GM20000 (cell line): Measurements from ENCODE around the gene TXNDC5.
A peak's percentile ranks its signal among the peaks of the same experiment; 100 is the strongest.
"Not testable (repeated sequence)": the region's sequence is repeated elsewhere in the genome, so short reads cannot be mapped to it uniquely, and the experiment has no call there.

Experiments
- DNase-seq: peaks from one replicate; pipeline ENCODE4 v3.0.0; 2012; ENCODE audit warnings: low spot score
- CTCF ChIP-seq: IDR thresholded peaks from 2 replicates; pipeline ENCODE4 v1.5.1; 2012; ENCODE audit warnings: mild to moderate bottlenecking, control low read depth; ENCODE audit errors: extremely low read depth, missing control alignments

Gene TXNDC5

DNA sequence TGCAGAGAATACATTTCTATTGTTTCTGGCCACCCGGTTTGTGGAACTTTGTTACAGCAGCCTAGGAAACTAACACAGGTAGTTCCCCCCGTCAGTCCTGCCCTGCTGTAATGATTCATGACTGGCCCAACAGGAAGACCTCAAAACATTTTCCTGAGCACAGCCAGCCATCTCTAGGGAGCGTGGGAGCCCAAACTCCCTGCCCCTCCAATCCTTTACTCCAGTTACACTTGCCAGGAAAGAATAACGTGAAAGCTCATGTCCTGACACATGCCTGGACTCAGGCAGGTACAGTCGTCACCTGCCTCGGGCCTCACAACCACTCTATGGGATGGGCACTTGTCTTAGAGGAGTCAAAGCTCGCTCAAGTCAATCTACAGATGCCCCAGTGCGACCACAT, 8.4 kb downstream of the TXNDC5 start:
- no peak for DNase-seq
- no peak for TF ChIP-seq CTCF

DNA sequence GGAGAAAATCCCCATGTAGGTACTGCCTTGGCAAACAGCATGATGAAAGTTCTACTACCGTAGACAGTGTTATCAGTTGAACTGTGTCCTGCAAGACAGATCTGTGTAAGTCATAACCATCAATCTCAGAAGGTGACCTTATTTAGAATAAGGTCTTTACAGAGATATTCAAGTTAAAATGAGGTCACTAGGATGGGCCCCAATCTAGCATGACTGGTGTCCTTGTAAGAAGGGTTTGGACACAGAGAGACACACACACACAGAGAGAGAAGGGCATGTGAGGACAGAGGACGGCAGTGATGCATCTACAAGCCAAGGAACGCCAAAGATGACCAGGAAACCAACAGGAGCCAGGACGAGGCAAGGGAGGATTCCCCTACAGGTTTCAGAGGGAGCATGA, 8.8 kb downstream of the TXNDC5 start:
- TF ChIP-seq CTCF = no peak

DNA sequence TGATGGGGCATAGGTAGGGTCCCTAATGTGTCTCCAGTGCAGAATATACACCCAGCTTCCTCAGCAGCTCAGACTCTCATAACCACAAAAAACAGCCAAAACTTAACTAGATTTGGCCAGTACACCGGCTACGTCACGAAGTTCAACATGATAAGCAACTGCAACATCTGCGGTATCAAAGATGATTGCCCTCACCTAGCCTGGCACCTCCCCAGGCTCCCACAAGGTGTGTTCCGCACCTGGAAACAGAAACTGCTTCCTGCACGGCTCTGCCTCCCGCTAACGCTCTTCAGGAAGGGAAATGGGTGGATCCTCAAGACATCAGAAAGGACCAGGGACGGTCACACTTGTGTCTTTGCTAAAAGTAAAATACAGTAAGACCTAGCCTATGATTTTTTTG, 9.5 kb downstream of the TXNDC5 start:
- no peak for TF ChIP-seq CTCF
- no peak for DNase-seq

More for the DNA sequence above, 8.8 kb downstream of the TXNDC5 start:
- DNase-seq = no peak

GRCh38 chr6:7900621-7901020, 10.0 kb downstream of the TXNDC5 start:
- no peak for DNase-seq
- TF ChIP-seq CTCF = no peak

GRCh38 chr6:7899889-7900213, 10.7 kb downstream of the TXNDC5 start:
- TF ChIP-seq CTCF = no peak
- no peak for DNase-seq

DNA sequence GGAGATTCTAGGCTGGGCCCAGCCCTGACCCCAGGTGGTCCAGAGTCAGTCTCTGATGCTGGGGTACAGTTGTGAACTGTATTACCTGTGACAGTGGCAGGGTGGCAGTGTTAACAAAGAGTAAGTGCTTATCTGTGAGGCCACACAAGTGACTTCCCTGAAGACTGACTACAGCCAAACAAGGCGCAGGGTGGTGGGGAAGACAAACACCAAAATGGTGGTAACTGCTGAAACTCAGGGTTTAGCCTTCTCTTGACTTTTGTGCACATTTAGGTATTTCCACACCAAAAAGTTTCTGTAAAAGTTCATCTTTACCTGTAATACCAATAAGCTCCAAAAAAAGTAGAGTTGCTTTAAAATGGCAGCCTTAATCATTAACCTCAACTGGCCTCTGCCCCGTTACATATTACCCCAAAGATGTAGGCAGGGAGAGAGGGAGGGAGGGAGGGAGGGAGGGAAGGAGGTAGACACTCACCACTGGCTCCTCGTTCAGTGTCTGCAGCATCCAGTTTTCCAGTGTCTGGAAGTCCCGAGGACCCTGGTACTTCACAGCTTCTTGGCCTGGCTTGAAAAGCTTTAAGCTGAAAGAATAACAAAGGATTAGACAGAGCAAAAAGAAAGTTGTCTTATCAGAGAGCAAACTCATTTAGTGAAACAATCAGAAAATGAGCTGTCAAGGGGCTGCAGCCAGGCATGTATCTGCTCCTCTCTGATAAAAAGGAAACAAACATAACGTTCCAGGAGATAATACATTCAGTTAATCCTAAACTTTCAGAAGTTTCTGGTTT, 11.3 kb downstream of the TXNDC5 start:
- DNase-seq = peak; percentile 45
- TF ChIP-seq CTCF = no peak

DNA sequence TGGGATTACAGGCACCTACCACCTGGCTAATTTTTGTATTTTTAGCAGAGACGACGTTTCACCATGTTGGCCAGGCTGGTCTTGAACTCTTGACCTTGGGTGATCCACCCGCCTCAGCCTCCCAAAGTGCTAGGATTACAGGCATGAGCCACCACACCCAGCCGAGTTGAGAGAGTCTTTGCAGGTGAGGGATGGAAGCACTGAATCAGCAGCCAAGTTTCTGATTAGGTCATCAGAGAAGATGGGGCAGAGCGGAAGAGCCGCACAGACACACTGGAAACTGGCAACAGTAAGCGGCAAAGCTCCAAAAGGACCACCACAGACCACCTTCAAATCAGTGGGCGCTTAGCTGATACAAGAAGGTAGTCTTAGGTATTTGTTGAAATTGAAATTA, 12.4 kb downstream of the TXNDC5 start:
- not testable (repeated sequence) for DNase-seq
